Endothelial cell of umbilical vein (primary cell): ENCODE measurements around the gene SUCLG1. TPM values are rescaled to one million over a fixed set of nuclear protein-coding genes. Genes with fewer than 3 reads are reported as not detected.

Experiments used
- BruUV-seq: library from RNA; stranded (reverse); fragments of 400-500 nt; replicated peaks from 2 replicates; lab custom pipeline; 2021; lab: Mats Ljungman, UMichigan
- CTCF ChIA-PET: fragments of 300-600, 350-600 bp; sonication (Branson Sonifier 250); formaldehyde crosslinking; loops from one replicate; lab custom pipeline; 2021; ENCODE audit warnings: antibody characterized with exemption, inconsistent platforms; lab: Charles Lee
- POLR2A ChIA-PET: fragments of 300-600, 350-600 bp; sonication (Branson Sonifier 250); formaldehyde crosslinking; loops from one replicate; lab custom pipeline; 2021; ENCODE audit warnings: antibody characterized with exemption, inconsistent platforms; lab: Charles Lee
- DNase-seq: peaks from one replicate; pipeline ENCODE4 v3.0.0-alpha.2; 2011; ENCODE audit warnings: low read depth, low spot score
- FAIRE-seq: peaks from 2 replicates; lab custom pipeline; 2011; peaks lifted over from hg19 to GRCh38; lab: Jason Lieb, UNC
- H2AFZ ChIP-seq: 2 replicates; pipeline ENCODE4 v1.6.0; 2012; ENCODE audit warnings: low read depth, low read length, control low read depth, inconsistent platforms
- H3K27ac ChIP-seq: 2 replicates; pipeline ENCODE4 v1.5.1; 2011; ENCODE audit warnings: low read depth, mild to moderate bottlenecking, control low read depth, low read length, moderate library complexity; ENCODE audit not compliant: insufficient read depth
- H3K27me3 ChIP-seq, 2 experiments: 2 replicates each; pipeline versions ENCODE4 v1.6.0 to v1.6.1; 2011; ENCODE audit warnings: low read length in 2 of 2, mixed read lengths in 1 of 2; ENCODE audit not compliant: control insufficient read depth in 2 of 2, insufficient read depth in 2 of 2
- H3K36me3 ChIP-seq, 2 experiments: 2 replicates in 1 of 2; 3 replicates in 1 of 2; pipeline ENCODE4 v1.5.1; 2011; ENCODE audit warnings: low read length in 2 of 2, mild to moderate bottlenecking in 1 of 2, moderate library complexity in 1 of 2; ENCODE audit not compliant: control insufficient read depth in 2 of 2, insufficient read depth in 2 of 2; ENCODE audit errors: extremely low read depth in 1 of 2
- H3K4me1 ChIP-seq: 3 replicates; pipeline ENCODE4 v1.5.1; 2011; ENCODE audit warnings: mild to moderate bottlenecking, low read length; ENCODE audit not compliant: control insufficient read depth, insufficient read depth; ENCODE audit errors: extremely low read depth
- H3K4me2 ChIP-seq: 2 replicates; pipeline ENCODE4 v1.6.1; 2011; ENCODE audit warnings: low read length, control low read depth, mixed read lengths; ENCODE audit not compliant: insufficient read depth
- H3K4me3 ChIP-seq, 3 experiments: fragments of 200-600 bp in 1 of 3; sonication (generic), shearing (Covaris generic) in 1 of 3; replicated peaks in 1 of 3; 2 replicates each; pipeline ENCODE4 v1.5.1; 2011 to 2016; ENCODE audit warnings: control low read depth in 3 of 3, low read length in 3 of 3, mild to moderate bottlenecking in 2 of 3, inconsistent platforms in 1 of 3, low read depth in 1 of 3, moderate library complexity in 1 of 3; ENCODE audit not compliant: insufficient read depth in 1 of 3
- H3K79me2 ChIP-seq: 2 replicates; pipeline ENCODE4 v1.6.0; 2012; ENCODE audit warnings: low read length, inconsistent platforms; ENCODE audit not compliant: control insufficient read depth, insufficient read depth
- H3K9ac ChIP-seq: replicated peaks from 2 replicates; pipeline ENCODE3; 2011; ENCODE audit warnings: low read length, control low read depth; ENCODE audit not compliant: insufficient read depth; ENCODE audit errors: extremely low read depth
- H3K9me1 ChIP-seq: replicated peaks from 3 replicates; pipeline ENCODE4 v1.6.0; 2011; ENCODE audit warnings: mild to moderate bottlenecking, low read length; ENCODE audit not compliant: control insufficient read depth, insufficient read depth; ENCODE audit errors: extremely low read depth
- H3K9me3 ChIP-seq: replicated peaks from 2 replicates; pipeline ENCODE4 v1.5.1; 2012; ENCODE audit warnings: low read length, inconsistent platforms; ENCODE audit not compliant: control insufficient read depth, insufficient read depth
- H4K20me1 ChIP-seq: replicated peaks from 2 replicates; pipeline ENCODE3; 2011; ENCODE audit warnings: mild to moderate bottlenecking, low read length; ENCODE audit not compliant: control insufficient read depth, insufficient read depth; ENCODE audit errors: extremely low read depth
- CTCF ChIP-seq, 2 donors: IDR thresholded peaks; 1 replicate in 1 of 2; 2 replicates in 1 of 2; pipeline ENCODE4 v1.5.1; 2011; ENCODE audit warnings: low read length in 2 of 2, mild to moderate bottlenecking in 2 of 2, moderate library complexity in 2 of 2, control low read depth in 1 of 2, inconsistent platforms in 1 of 2, low read depth in 1 of 2; ENCODE audit not compliant: insufficient read depth in 1 of 2; ENCODE audit errors: extremely low read depth in 1 of 2
- EZH2 ChIP-seq: IDR thresholded peaks from 2 replicates; pipeline ENCODE4 v1.6.1; 2012; ENCODE audit warnings: borderline replicate concordance, low read depth, mild to moderate bottlenecking, moderate library complexity, low read length, inconsistent platforms; ENCODE audit not compliant: severe bottlenecking
- FOS ChIP-seq: IDR thresholded peaks from 2 replicates; pipeline ENCODE4 v1.6.1; 2011; ENCODE audit warnings: mild to moderate bottlenecking, low read length, moderate library complexity, borderline replicate concordance; ENCODE audit not compliant: insufficient read depth
- GATA2 ChIP-seq: IDR thresholded peaks from 2 replicates; pipeline ENCODE4 v1.7.0; 2011; ENCODE audit warnings: low read depth, mild to moderate bottlenecking, moderate library complexity, mixed read lengths, low read length; ENCODE audit not compliant: insufficient read length, insufficient read depth
- JUN ChIP-seq: IDR thresholded peaks from 2 replicates; pipeline ENCODE4 v1.6.1; 2011; ENCODE audit warnings: borderline replicate concordance, low read depth; ENCODE audit not compliant: insufficient read length, insufficient read depth
- MYC ChIP-seq: IDR thresholded peaks from one replicate; pipeline ENCODE4 v1.6.1; 2011; ENCODE audit warnings: mild to moderate bottlenecking, low read depth, low read length
- POLR2AphosphoS5 ChIP-seq: IDR thresholded peaks from 2 replicates; pipeline ENCODE4 v1.6.1; 2012; ENCODE audit warnings: low read depth, mild to moderate bottlenecking, control low read depth, low read length, moderate library complexity; ENCODE audit not compliant: insufficient read depth
- dilution Hi-C: fragments of 300-500 bp; cut with MboI; formaldehyde crosslinking; loops from one replicate; pipeline ENCODE4 v1.15.0; 2019; ENCODE audit warnings: low sequenced_read_pairs; ENCODE audit not compliant: extremely low pct_ligation_motif_present
- intact Hi-C: fragments of 100-400 bp; cut with micrococcal nuclease; formaldehyde crosslinking; loops from one replicate; pipeline ENCODE4 v1.10.0; 2022
- polyA plus RNA-seq, 4 experiments: library from polyadenylated mRNA; depleted of rRNA in 3 of 4; stranded (reverse) in 3 of 4; unstranded in 1 of 4; fragments of >200 nt; gene quantifications; 2 replicates each; pipeline versions ENCODE4 v1.2.1 to v1.2.3, GENCODE V29; 2011 to 2012; ENCODE audit warnings: missing spikeins in 1 of 4
- total RNA-seq: library from RNA; stranded (reverse); gene quantifications from 2 replicates; pipeline ENCODE4 v1.2.3, GENCODE V29; 2021

SUCLG1 gene
- total and polyA plus RNA-seq, 2 donors (not counting 3 experiments of a cell fraction or from before 2014, with no cell fraction given), result 31.7 to 59.2 TPM

GRCh38 chr2:84424152-84424551 is 34.9 kb downstream of the SUCLG1 start:
- no peak overlapping the region for H3K4me3 ChIP-seq
- no peak overlapping the region for H2AFZ ChIP-seq
- FAIRE-seq (no peak), DNase-seq (peak; percentile 25)
- CTCF ChIA-PET, result no interaction called here
- H3K27me3 ChIP-seq, result no peaks in the 10 kb centered on the region
- H4K20me1 ChIP-seq, result no peaks in the 10 kb centered on the region
- H3K9ac ChIP-seq, result no peak overlapping the region
- intact Hi-C loops, result no loop called here
- peaks cover 0 to 8% of the 10 kb centered on the region in 2 experiments for H3K36me3 ChIP-seq
- H3K27ac ChIP-seq, result no peak overlapping the region
- no peak overlapping the region for H3K4me2 ChIP-seq
- H3K79me2 ChIP-seq, result no peaks in the 10 kb centered on the region
- POLR2A ChIA-PET, result no interaction called here
- H3K9me1 ChIP-seq, result no peaks in the 10 kb centered on the region
- H3K9me3 ChIP-seq, result no peaks in the 10 kb centered on the region
- no peak for TF ChIP-seq JUN
- no peak for TF ChIP-seq MYC
- TF ChIP-seq CTCF (IDR thresholded peaks at IDR 0.05; ENCODE audit: extremely low read depth in 1 of 2, insufficient read depth in 1 of 2, low read depth in 1 of 2, low read length in 2 of 2), result peak in 1 of 2 donors; percentile 27
- no peak for TF ChIP-seq POLR2AphosphoS5
- TF ChIP-seq EZH2, result no peak
- no peak for TF ChIP-seq GATA2
- TF ChIP-seq FOS, result no peak
- dilution Hi-C loops, result no loop called here
- no TSS peak for BruUV-seq
- no peaks in the 10 kb centered on the region for H3K4me1 ChIP-seq
